Gastrocnemius medialis (tissue), 4 donors: ENCODE results near the gene IFI16. TPM values are rescaled to one million over a fixed set of nuclear protein-coding genes. Genes with fewer than 3 reads are reported as not detected.

Experiments
- ATAC-seq, 2 donors: fragments of 150-250 bp; one replicate each; pipeline ENCODE4 v1.9.1; 2016
- DNase-seq, 2 donors: peaks; one replicate each; pipeline ENCODE4 v3.0.0-alpha.2; 2019
- H3K27ac ChIP-seq, 4 donors: fragments of 200-600 bp; sonication (generic); 1 replicate in 1 of 4; 2 replicates in 3 of 4; pipeline ENCODE4 v1.5.1; 2016 to 2018; ENCODE audit warnings: mild to moderate bottlenecking in 2 of 4, moderate library complexity in 1 of 4
- H3K27me3 ChIP-seq, 3 donors: fragments of 200-600 bp; sonication (generic) in 2 of 3; 1 replicate in 1 of 3; 2 replicates in 2 of 3; pipeline versions ENCODE4 v1.5.1 to v1.6.0; 2016 to 2019; ENCODE audit warnings: mild to moderate bottlenecking in 1 of 3, moderate library complexity in 1 of 3
- H3K36me3 ChIP-seq, 2 donors: fragments of 200-600 bp; sonication (generic) in 1 of 2; one replicate each; pipeline ENCODE4 v1.5.1; 2017 to 2018
- H3K4me1 ChIP-seq, 2 donors: fragments of 200-600 bp; sonication (generic) in 1 of 2; one replicate each; pipeline ENCODE4 v1.5.1; 2016 to 2017; ENCODE audit warnings: mild to moderate bottlenecking in 2 of 2
- H3K4me3 ChIP-seq, 4 donors: fragments of 200-600 bp; sonication (generic) in 3 of 4; 1 replicate in 1 of 4; 2 replicates in 3 of 4; pipeline ENCODE4 v1.5.1; 2016 to 2019; ENCODE audit warnings: mild to moderate bottlenecking in 2 of 4
- H3K9me3 ChIP-seq, 3 donors: fragments of 200-600 bp; sonication (generic) in 2 of 3; 1 replicate in 1 of 3; 2 replicates in 2 of 3; pipeline ENCODE4 v1.5.1; 2016 to 2019
- CTCF ChIP-seq, 5 experiments: fragments of 450-650 bp in 3 of 5; fragments of 200-600 bp in 2 of 5; sonication (generic) in 2 of 5; IDR thresholded peaks in 4 of 5; conservative IDR thresholded peaks in 1 of 5; 1 replicate in 4 of 5; 2 replicates in 1 of 5; pipeline ENCODE4 v1.5.1; 2016 to 2019; ENCODE audit warnings: antibody characterized with exemption in 5 of 5, mild to moderate bottlenecking in 3 of 5, moderate library complexity in 3 of 5
- POLR2A ChIP-seq, 2 donors: fragments of 450-650 bp; IDR thresholded peaks; one replicate each; pipeline ENCODE4 v1.6.1; 2017; ENCODE audit warnings: antibody characterized with exemption in 2 of 2, mild to moderate bottlenecking in 2 of 2, moderate library complexity in 2 of 2
- in situ Hi-C, 4 donors: fragments of 200-750 bp; cut with MboI; loops; one replicate each; pipeline versions ENCODE4 v1.15.0 to v1.8.0; 2017; ENCODE audit warnings: low sequenced_read_pairs in 4 of 4
- intact Hi-C: fragments of 100-400 bp; cut with DNase I; formaldehyde crosslinking; loops from one replicate; pipeline ENCODE4 v1.15.1; 2023; ENCODE audit warnings: low total_unique reads
- total RNA-seq, 4 donors: library from RNA; depleted of rRNA; stranded (reverse); fragments of >200 nt; gene quantifications; one replicate each; pipeline versions ENCODE4 v1.1.0 to v1.2.3, GENCODE V29; 2016

Gene IFI16
- total RNA-seq, 4 donors from 2014 or later: 13.5 to 18.5 (median 14.2) TPM

- H3K27me3 ChIP-seq: no peaks in the 10 kb centered on the region
- H3K36me3 ChIP-seq: no peaks in the 10 kb centered on the region
- intact Hi-C loops (no loop called here), in situ Hi-C loops (no loop called here)
- no peak for DNase-seq
- TF ChIP-seq POLR2A (IDR thresholded peaks at IDR 0.05) (no peak), CTCF (IDR thresholded peaks at IDR 0.05 in 4 of 5, conservative IDR thresholded peaks at IDR 0.05 in 1 of 5) (peak in 1 of 5 experiments; percentile 42)
- H3K9me3 ChIP-seq: no peaks in the 10 kb centered on the region
- no peak for ATAC-seq
- H3K4me3 ChIP-seq: no peak overlapping the region
- no peak overlapping the region for H3K27ac ChIP-seq
- H3K4me1 ChIP-seq: no peaks in the 10 kb centered on the region
Observed at GRCh38 chr1:159089184-159089791, 79.6 kb downstream of the IFI16 start.

- Histone ChIP-seq H3K9me3 (no peaks in the 10 kb centered on the region), H3K27ac (no peak overlapping the region), H3K27me3 (no peaks in the 10 kb centered on the region), H3K4me1 (no peaks in the 10 kb centered on the region), H3K4me3 (no peak overlapping the region), H3K36me3 (no peaks in the 10 kb centered on the region)
- in situ Hi-C loops: no loop called here
- DNase-seq (no peak), ATAC-seq (no peak)
- intact Hi-C loops: no loop called here
- no peak for TF ChIP-seq POLR2A (IDR thresholded peaks at IDR 0.05)
- no peak for TF ChIP-seq CTCF (IDR thresholded peaks at IDR 0.05 in 4 of 5, conservative IDR thresholded peaks at IDR 0.05 in 1 of 5)
Observed at GRCh38 chr1:159090286-159091179, 80.8 kb downstream of the IFI16 start.

GRCh38 chr1:159091180-159091560, 81.5 kb downstream of the IFI16 start:
- Histone ChIP-seq H3K4me1 (no peaks in the 10 kb centered on the region), H3K4me3 (no peak overlapping the region), H3K27me3 (no peaks in the 10 kb centered on the region), H3K36me3 (no peaks in the 10 kb centered on the region), H3K9me3 (no peaks in the 10 kb centered on the region), H3K27ac (no peak overlapping the region)
- DNase-seq: no peak
- in situ Hi-C loops (no loop called here), intact Hi-C loops (no loop called here)
- TF ChIP-seq CTCF (IDR thresholded peaks at IDR 0.05 in 4 of 5, conservative IDR thresholded peaks at IDR 0.05 in 1 of 5): no peak
- TF ChIP-seq POLR2A (IDR thresholded peaks at IDR 0.05): no peak
- no peak for ATAC-seq

GRCh38 chr1:159091607-159092031, 81.9 kb downstream of the IFI16 start:
- no peaks in the 10 kb centered on the region for H3K27me3 ChIP-seq
- no peak overlapping the region for H3K27ac ChIP-seq
- H3K4me1 ChIP-seq: no peaks in the 10 kb centered on the region
- no peak overlapping the region for H3K4me3 ChIP-seq
- no peak for ATAC-seq
- no peaks in the 10 kb centered on the region for H3K36me3 ChIP-seq
- intact Hi-C loops: no loop called here
- in situ Hi-C loops: no loop called here
- DNase-seq: no peak
- no peaks in the 10 kb centered on the region for H3K9me3 ChIP-seq
- TF ChIP-seq POLR2A (IDR thresholded peaks at IDR 0.05): no peak
- no peak for TF ChIP-seq CTCF (IDR thresholded peaks at IDR 0.05 in 4 of 5, conservative IDR thresholded peaks at IDR 0.05 in 1 of 5)
